GM06990 (cell line): Measurements from ENCODE around the gene FITM1.

Experiments
- DNase-seq: peaks from one replicate; pipeline ENCODE4 v3.0.0-alpha.2; 2011; ENCODE audit not compliant: insufficient read length; ENCODE audit errors: extremely low read depth
- H3K27me3 ChIP-seq: replicated peaks from 2 replicates; pipeline ENCODE4 v1.6.0; 2011; ENCODE audit warnings: low read length; ENCODE audit not compliant: control insufficient read depth, insufficient read depth
- H3K36me3 ChIP-seq: 2 replicates; pipeline ENCODE4 v1.5.1; 2011; ENCODE audit warnings: low read length; ENCODE audit not compliant: control insufficient read depth, insufficient read depth
- H3K4me3 ChIP-seq: replicated peaks from 2 replicates; pipeline ENCODE4 v1.5.1; 2011; ENCODE audit warnings: low read depth, mild to moderate bottlenecking, control low read depth, low read length
- TF ChIP-seq, protein P1 (sequence below): IDR thresholded peaks from 2 replicates; pipeline ENCODE4 v1.5.1; 2011; ENCODE audit warnings: low read length, control low read depth, mild to moderate bottlenecking, inconsistent platforms; ENCODE audit not compliant: insufficient read depth, poor library complexity, severe bottlenecking

The FITM1 gene

DNA sequence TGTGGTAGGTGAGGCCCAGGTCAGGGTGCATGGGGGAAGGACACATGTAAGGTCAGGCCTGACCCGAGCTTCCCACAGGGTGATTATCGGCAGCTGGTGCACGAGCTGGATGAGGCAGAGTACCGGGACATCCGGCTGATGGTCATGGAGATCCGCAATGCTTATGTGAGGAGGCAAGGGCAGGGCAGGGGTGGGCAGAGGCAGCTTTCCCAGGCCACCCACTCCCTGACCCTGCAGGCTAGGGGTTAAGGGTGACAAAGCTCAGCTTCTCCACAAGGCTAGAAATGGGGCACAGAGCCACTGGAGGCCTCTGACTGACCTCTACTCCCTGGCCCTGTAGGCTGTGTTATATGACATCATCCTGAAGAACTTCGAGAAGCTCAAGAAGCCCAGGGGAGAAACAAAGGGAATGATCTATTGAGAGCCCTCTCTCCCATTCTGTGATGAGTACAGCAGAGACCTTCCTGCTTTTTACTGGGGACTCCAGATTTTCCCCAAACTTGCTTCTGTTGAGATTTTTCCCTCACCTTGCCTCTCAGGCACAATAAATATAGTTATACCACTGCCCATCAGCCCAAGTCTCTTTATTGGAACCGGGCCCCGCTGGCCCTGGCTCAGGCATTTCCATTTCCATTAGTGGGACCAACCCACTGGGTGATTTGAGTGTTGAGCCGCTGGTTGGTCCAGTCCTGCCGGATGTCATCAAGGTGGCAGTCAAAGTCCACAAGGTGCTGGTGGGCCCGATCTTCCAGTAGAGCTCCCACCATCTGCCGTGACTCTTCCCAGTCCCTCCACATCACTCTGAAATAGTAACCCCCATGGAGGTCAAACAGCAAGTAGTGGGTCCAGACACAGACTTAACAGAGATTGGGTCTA is 8.2 kb downstream of the FITM1 start:
- no peak overlapping the region for H3K4me3 ChIP-seq
- TF ChIP-seq, protein P1, sequence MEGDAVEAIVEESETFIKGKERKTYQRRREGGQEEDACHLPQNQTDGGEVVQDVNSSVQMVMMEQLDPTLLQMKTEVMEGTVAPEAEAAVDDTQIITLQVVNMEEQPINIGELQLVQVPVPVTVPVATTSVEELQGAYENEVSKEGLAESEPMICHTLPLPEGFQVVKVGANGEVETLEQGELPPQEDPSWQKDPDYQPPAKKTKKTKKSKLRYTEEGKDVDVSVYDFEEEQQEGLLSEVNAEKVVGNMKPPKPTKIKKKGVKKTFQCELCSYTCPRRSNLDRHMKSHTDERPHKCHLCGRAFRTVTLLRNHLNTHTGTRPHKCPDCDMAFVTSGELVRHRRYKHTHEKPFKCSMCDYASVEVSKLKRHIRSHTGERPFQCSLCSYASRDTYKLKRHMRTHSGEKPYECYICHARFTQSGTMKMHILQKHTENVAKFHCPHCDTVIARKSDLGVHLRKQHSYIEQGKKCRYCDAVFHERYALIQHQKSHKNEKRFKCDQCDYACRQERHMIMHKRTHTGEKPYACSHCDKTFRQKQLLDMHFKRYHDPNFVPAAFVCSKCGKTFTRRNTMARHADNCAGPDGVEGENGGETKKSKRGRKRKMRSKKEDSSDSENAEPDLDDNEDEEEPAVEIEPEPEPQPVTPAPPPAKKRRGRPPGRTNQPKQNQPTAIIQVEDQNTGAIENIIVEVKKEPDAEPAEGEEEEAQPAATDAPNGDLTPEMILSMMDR = no peak
- no peaks in the 10 kb centered on the region for H3K27me3 ChIP-seq
- peaks cover 16% of the 10 kb centered on the region for H3K36me3 ChIP-seq
- DNase-seq = no peak

- no peak for DNase-seq
- H3K36me3 ChIP-seq = peaks cover 22% of the 10 kb centered on the region
- no peaks in the 10 kb centered on the region for H3K27me3 ChIP-seq
- TF ChIP-seq, protein P1 = no peak
- peak overlapping the region; percentile 74 for H3K4me3 ChIP-seq
Measured at GRCh38 chr14:24139272-24139934, 8.9 kb downstream of the FITM1 start.

GRCh38 chr14:24141097-24141880 is 10.8 kb downstream of the FITM1 start, which contains the start of gene EMC9:
TSS of gene EMC9 (minus strand) at chr14:24141591. CDS start at chr14:24141304, 287 bp downstream.
- H3K36me3 ChIP-seq = peaks cover 28% of the 10 kb centered on the region

GRCh38 chr14:24143511-24143910 is 13.1 kb downstream of the FITM1 start:
- peaks cover 18% of the 10 kb centered on the region for H3K36me3 ChIP-seq
- TF ChIP-seq, protein P1 = no peak
- no peak for DNase-seq
- H3K4me3 ChIP-seq = no peak overlapping the region
- H3K27me3 ChIP-seq = no peaks in the 10 kb centered on the region

More at GRCh38 chr14:24141097-24141880, 10.8 kb downstream of the FITM1 start, which contains the start of gene EMC9:
- DNase-seq = peak; percentile 99
- TF ChIP-seq, protein P1 = peak; percentile 7
- Histone ChIP-seq H3K27me3 (no peaks in the 10 kb centered on the region), H3K4me3 (peak within 1 kb of the TSS; percentile 74)

DNA sequence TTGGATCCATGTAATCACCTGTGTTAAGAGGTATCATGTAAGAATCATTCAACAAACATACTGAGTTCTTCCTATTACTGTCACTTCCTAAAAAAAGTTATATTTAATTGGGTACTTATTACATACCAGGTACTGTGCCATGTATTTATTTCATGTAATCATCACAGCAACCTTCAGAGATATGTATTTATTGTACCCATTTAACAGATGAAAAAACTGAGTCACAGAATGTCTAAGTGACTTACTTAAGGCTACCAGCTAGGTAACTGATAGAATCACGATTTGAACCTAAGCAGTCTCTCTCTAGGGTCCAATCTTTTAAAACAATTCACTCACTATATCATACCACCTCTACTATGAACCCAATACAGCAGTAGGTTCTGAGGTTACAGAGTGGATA is 14.0 kb downstream of the FITM1 start:
- Histone ChIP-seq H3K36me3 (peaks cover 17% of the 10 kb centered on the region), H3K4me3 (peak overlapping the region; percentile 100)

More for the DNA sequence above, 14.0 kb downstream of the FITM1 start:
- TF ChIP-seq, protein P1 = no peak
- H3K27me3 ChIP-seq = no peaks in the 10 kb centered on the region
- no peak for DNase-seq
